Endodermal cell (in vitro differentiated cells): ENCODE results near the gene TRIM45. TPM values are rescaled to one million over a fixed set of nuclear protein-coding genes. Genes with fewer than 3 reads are reported as not detected.

Source experiments
- DNase-seq: peaks from one replicate; pipeline ENCODE4 v3.0.0-alpha.2; 2017
- H3K27ac ChIP-seq: 2 replicates; pipeline ENCODE4 v1.5.1; 2013; ENCODE audit warnings: mild to moderate bottlenecking, low read depth, low read length, moderate library complexity
- H3K27me3 ChIP-seq: 2 replicates; pipeline ENCODE4 v1.6.1; 2013; ENCODE audit warnings: mild to moderate bottlenecking, low read length, moderate library complexity; ENCODE audit not compliant: insufficient read depth, control insufficient read depth, poor library complexity, severe bottlenecking
- H3K36me3 ChIP-seq: 2 replicates; pipeline ENCODE4 v1.7.0; 2013; ENCODE audit warnings: mild to moderate bottlenecking, low read length, moderate library complexity; ENCODE audit not compliant: control insufficient read depth, insufficient read depth
- H3K4me1 ChIP-seq: one replicate; pipeline ENCODE4 v1.7.0; 2013; ENCODE audit warnings: low read length; ENCODE audit not compliant: control insufficient read depth, insufficient read depth
- H3K4me3 ChIP-seq: 2 replicates; pipeline ENCODE4 v1.5.1; 2013; ENCODE audit warnings: mild to moderate bottlenecking, low read length, moderate library complexity
- H3K9ac ChIP-seq: 2 replicates; pipeline ENCODE4 v1.6.1; 2013; ENCODE audit warnings: mild to moderate bottlenecking, low read length, moderate library complexity; ENCODE audit not compliant: poor library complexity, severe bottlenecking; ENCODE audit errors: extremely low read depth
- H3K9me3 ChIP-seq: 2 replicates; pipeline ENCODE4 v1.6.1; 2013; ENCODE audit warnings: mild to moderate bottlenecking, low read length, moderate library complexity; ENCODE audit not compliant: control insufficient read depth
- H3K27ac Mint-ChIP-seq: 2 replicates; pipeline ENCODE4 v1.8.0; 2020; ENCODE audit warnings: mixed read lengths
- H3K27me3 Mint-ChIP-seq: 2 replicates; pipeline ENCODE4 v1.8.0; 2021; ENCODE audit warnings: mild to moderate bottlenecking, mixed read lengths; ENCODE audit not compliant: insufficient read depth
- H3K36me3 Mint-ChIP-seq: 2 replicates; pipeline ENCODE4 v1.8.0; 2020; ENCODE audit warnings: low read depth, mixed read lengths
- H3K4me1 Mint-ChIP-seq: 2 replicates; pipeline ENCODE4 v1.8.0; 2020; ENCODE audit warnings: mixed read lengths
- H3K4me3 Mint-ChIP-seq: 2 replicates; pipeline ENCODE4 v1.8.0; 2020; ENCODE audit warnings: mild to moderate bottlenecking, moderate library complexity, mixed read lengths
- H3K9me3 Mint-ChIP-seq: 2 replicates; pipeline ENCODE4 v1.8.0; 2020; ENCODE audit warnings: mild to moderate bottlenecking, mixed read lengths
- CTCF ChIP-seq: fragments of 200-600 bp; sonication (generic); conservative IDR thresholded peaks from 2 replicates; pipeline ENCODE4 v1.5.0; 2021; ENCODE audit warnings: antibody characterized with exemption, mild to moderate bottlenecking
- WGBS, 2 experiments: methylation state at CpG; one replicate each; pipeline versions ENCODE4 v1.1.5 to v1.1.7; 2013; ENCODE audit warnings: missing lambda C conversion rate in 2 of 2, mixed read lengths in 1 of 2; ENCODE audit not compliant: insufficient coverage in 1 of 2, insufficient read length in 1 of 2; 5-methylcytosine and 5-hydroxymethylcytosine counted together
- total RNA-seq, 2 donors: library from RNA; stranded (reverse); fragmentation: NEBNext Ultra II Directional in 1 of 2; extraction: Animal tissue kit (Norgen Biotek cat#: 25700) in 1 of 2; gene quantifications; 2 replicates in 1 of 2; 3 replicates in 1 of 2; pipeline ENCODE4 v1.2.1, GENCODE V29; 2021

The TRIM45 gene
- total RNA-seq, 2 donors from 2014 or later = 13.4 to 16.5 TPM

GRCh38 chr1:117142200-117142599 lies 20.7 kb upstream of the TRIM45 start:
- no peak for TF ChIP-seq CTCF
- Mint-ChIP-seq H3K27me3 (no peaks in the 10 kb centered on the region), H3K27ac (no peak overlapping the region), H3K4me3 (no peak overlapping the region), H3K9me3 (no peaks in the 10 kb centered on the region), H3K36me3 (no peaks in the 10 kb centered on the region), H3K4me1 (peaks cover 30% of the 10 kb centered on the region)
- Histone ChIP-seq H3K4me3 (no peak overlapping the region), H3K36me3 (no peaks in the 10 kb centered on the region), H3K9me3 (no peaks in the 10 kb centered on the region), H3K27ac (no peak overlapping the region), H3K9ac (no peak overlapping the region), H3K27me3 (no peaks in the 10 kb centered on the region), H3K4me1 (peaks cover 5% of the 10 kb centered on the region)
- no peak for DNase-seq
- WGBS, 2 experiments = 88 to 95% methylated on average over 1 to 2 of the region's 2 CpGs

- WGBS, 2 experiments = 100% methylated on average over 1 of the region's 1 CpG
Observed at GRCh38 chr1:117138561-117138960, 17.0 kb upstream of the TRIM45 start.

GRCh38 chr1:117138106-117138505 lies 16.6 kb upstream of the TRIM45 start:
- no peak for TF ChIP-seq CTCF
- Histone ChIP-seq H3K4me3 (no peak overlapping the region), H3K9me3 (no peaks in the 10 kb centered on the region), H3K36me3 (no peaks in the 10 kb centered on the region), H3K27ac (no peak overlapping the region), H3K9ac (no peak overlapping the region), H3K4me1 (peaks cover 5% of the 10 kb centered on the region), H3K27me3 (no peaks in the 10 kb centered on the region)
- no peaks in the 10 kb centered on the region for H3K27me3 Mint-ChIP-seq
- no peaks in the 10 kb centered on the region for H3K9me3 Mint-ChIP-seq
- peaks cover 28% of the 10 kb centered on the region for H3K4me1 Mint-ChIP-seq
- H3K36me3 Mint-ChIP-seq = no peaks in the 10 kb centered on the region
- no peak overlapping the region for H3K4me3 Mint-ChIP-seq
- DNase-seq = no peak
- 96 to 100% methylated on average over 3 of the region's 3 CpGs for WGBS, 2 experiments
- no peak overlapping the region for H3K27ac Mint-ChIP-seq

More at GRCh38 chr1:117138561-117138960, 17.0 kb upstream of the TRIM45 start:
- no peaks in the 10 kb centered on the region for H3K9me3 Mint-ChIP-seq
- Histone ChIP-seq H3K4me3 (no peak overlapping the region), H3K36me3 (no peaks in the 10 kb centered on the region), H3K27ac (no peak overlapping the region), H3K9ac (no peak overlapping the region), H3K4me1 (peaks cover 5% of the 10 kb centered on the region), H3K9me3 (no peaks in the 10 kb centered on the region), H3K27me3 (no peaks in the 10 kb centered on the region)
- no peak overlapping the region for H3K4me3 Mint-ChIP-seq
- peaks cover 32% of the 10 kb centered on the region for H3K4me1 Mint-ChIP-seq
- no peak for DNase-seq
- no peak overlapping the region for H3K27ac Mint-ChIP-seq
- no peak for TF ChIP-seq CTCF
- no peaks in the 10 kb centered on the region for H3K27me3 Mint-ChIP-seq
- H3K36me3 Mint-ChIP-seq = no peaks in the 10 kb centered on the region
